Glutamatergic neuron (in vitro differentiated cells): ENCODE data around the gene RPL10. TPM values are rescaled to one million over a fixed set of nuclear protein-coding genes. Genes with fewer than 3 reads are reported as not detected.
A peak's percentile ranks its signal among the peaks of the same experiment; 100 is the strongest.

Source experiments
- DNase-seq: peaks from one replicate; pipeline ENCODE4 v3.0.0; 2022
- H3K27ac Mint-ChIP-seq: one replicate; pipeline ENCODE4 v1.8.0; 2020; ENCODE audit warnings: mild to moderate bottlenecking, mixed read lengths, inconsistent platforms; ENCODE audit not compliant: unreplicated experiment
- H3K27me3 Mint-ChIP-seq: one replicate; pipeline ENCODE4 v1.8.0; 2020; ENCODE audit warnings: mild to moderate bottlenecking, moderate library complexity, mixed read lengths, inconsistent platforms; ENCODE audit not compliant: unreplicated experiment
- H3K36me3 Mint-ChIP-seq: one replicate; pipeline ENCODE4 v1.8.0; 2020; ENCODE audit warnings: mild to moderate bottlenecking, mixed read lengths, inconsistent platforms; ENCODE audit not compliant: unreplicated experiment
- H3K4me1 Mint-ChIP-seq: one replicate; pipeline ENCODE4 v1.8.0; 2020; ENCODE audit warnings: mild to moderate bottlenecking, low read depth, mixed read lengths, inconsistent platforms; ENCODE audit not compliant: unreplicated experiment
- H3K4me3 Mint-ChIP-seq: one replicate; pipeline ENCODE4 v1.8.0; 2020; ENCODE audit warnings: mild to moderate bottlenecking, mixed read lengths, inconsistent platforms; ENCODE audit not compliant: unreplicated experiment
- H3K9me3 Mint-ChIP-seq: one replicate; pipeline ENCODE4 v1.8.0; 2020; ENCODE audit warnings: mild to moderate bottlenecking, moderate library complexity, mixed read lengths, inconsistent platforms; ENCODE audit not compliant: unreplicated experiment
- CTCF ChIP-seq: fragments of 200-600 bp; sonication (generic); IDR thresholded peaks from one replicate; pipeline ENCODE4 v1.5.0; 2021; ENCODE audit not compliant: partially characterized antibody, unreplicated experiment
- total RNA-seq: library from RNA; stranded (reverse); fragmentation: NEBNext Ultra II Directional; extraction: Animal tissue kit (Norgen Biotek cat#: 25700); gene quantifications from one replicate; pipeline ENCODE4 v1.2.1, GENCODE V29; 2021; ENCODE audit not compliant: unreplicated experiment

The RPL10 gene
- total RNA-seq, 1 donor from 2014 or later = 1,779 TPM

- DNase-seq = no peak
- H3K4me3 Mint-ChIP-seq = no peak overlapping the region
- H3K36me3 Mint-ChIP-seq = no peaks in the 10 kb centered on the region
- H3K27me3 Mint-ChIP-seq = peaks cover 9% of the 10 kb centered on the region
- no peak overlapping the region for H3K27ac Mint-ChIP-seq
- H3K4me1 Mint-ChIP-seq = peaks cover 4% of the 10 kb centered on the region
- no peak for TF ChIP-seq CTCF
- peaks cover 4% of the 10 kb centered on the region for H3K9me3 Mint-ChIP-seq
Measured at GRCh38 chrX:154440623-154441357, 42.6 kb downstream of the RPL10 start.

GRCh38 chrX:154441564-154441963 is 43.4 kb downstream of the RPL10 start:
- no peaks in the 10 kb centered on the region for H3K9me3 Mint-ChIP-seq
- no peak overlapping the region for H3K4me3 Mint-ChIP-seq
- H3K27me3 Mint-ChIP-seq = peaks cover 6% of the 10 kb centered on the region
- H3K27ac Mint-ChIP-seq = no peak overlapping the region
- TF ChIP-seq CTCF = no peak
- no peaks in the 10 kb centered on the region for H3K36me3 Mint-ChIP-seq
- no peak for DNase-seq
- H3K4me1 Mint-ChIP-seq = peaks cover 2% of the 10 kb centered on the region

- Mint-ChIP-seq H3K36me3 (no peaks in the 10 kb centered on the region), H3K4me1 (peaks cover 2% of the 10 kb centered on the region), H3K4me3 (no peak overlapping the region), H3K27ac (no peak overlapping the region), H3K27me3 (peaks cover 6% of the 10 kb centered on the region), H3K9me3 (no peaks in the 10 kb centered on the region)
- no peak for TF ChIP-seq CTCF
- no peak for DNase-seq
Measured at GRCh38 chrX:154441984-154442707, 44.0 kb downstream of the RPL10 start.

- no peaks in the 10 kb centered on the region for H3K36me3 Mint-ChIP-seq
- H3K27ac Mint-ChIP-seq = peak overlapping the region; percentile 84
- H3K4me3 Mint-ChIP-seq = peak overlapping the region; percentile 80
- no peaks in the 10 kb centered on the region for H3K27me3 Mint-ChIP-seq
- peaks cover 2% of the 10 kb centered on the region for H3K4me1 Mint-ChIP-seq
- no peak for TF ChIP-seq CTCF
- peak; percentile 29 for DNase-seq
- no peaks in the 10 kb centered on the region for H3K9me3 Mint-ChIP-seq
Measured at GRCh38 chrX:154443479-154443910, 45.3 kb downstream of the RPL10 start.
